Stomach (tissue), 4 donors: ENCODE measurements around the gene SCAMP4.

ENCODE experiments used
- POLR2A ChIP-seq, 4 donors: fragments of 450-650 bp; IDR thresholded peaks; one replicate each; pipeline ENCODE4 v1.6.1; 2016; ENCODE audit warnings: antibody characterized with exemption in 4 of 4, control low read depth in 2 of 4, mild to moderate bottlenecking in 1 of 4, moderate library complexity in 1 of 4
- POLR2AphosphoS5 ChIP-seq, 3 donors: sonication (generic); formaldehyde crosslinking; IDR thresholded peaks; one replicate each; pipeline ENCODE4 v1.6.1; 2016; ENCODE audit warnings: antibody characterized with exemption in 3 of 3
- TF ChIP-seq, protein P1 (sequence below), 7 experiments: fragments of 450-650 bp in 4 of 7; fragments of 200-600 bp in 3 of 7; sonication (generic) in 3 of 7; IDR thresholded peaks; one replicate each; pipeline ENCODE4 v1.5.1; 2016 to 2019; ENCODE audit warnings: antibody characterized with exemption in 7 of 7, control low read depth in 2 of 7, mild to moderate bottlenecking in 1 of 7

GRCh38 chr19:1884291-1884718, 20.9 kb upstream of the SCAMP4 start:
- TF ChIP-seq, protein P1, sequence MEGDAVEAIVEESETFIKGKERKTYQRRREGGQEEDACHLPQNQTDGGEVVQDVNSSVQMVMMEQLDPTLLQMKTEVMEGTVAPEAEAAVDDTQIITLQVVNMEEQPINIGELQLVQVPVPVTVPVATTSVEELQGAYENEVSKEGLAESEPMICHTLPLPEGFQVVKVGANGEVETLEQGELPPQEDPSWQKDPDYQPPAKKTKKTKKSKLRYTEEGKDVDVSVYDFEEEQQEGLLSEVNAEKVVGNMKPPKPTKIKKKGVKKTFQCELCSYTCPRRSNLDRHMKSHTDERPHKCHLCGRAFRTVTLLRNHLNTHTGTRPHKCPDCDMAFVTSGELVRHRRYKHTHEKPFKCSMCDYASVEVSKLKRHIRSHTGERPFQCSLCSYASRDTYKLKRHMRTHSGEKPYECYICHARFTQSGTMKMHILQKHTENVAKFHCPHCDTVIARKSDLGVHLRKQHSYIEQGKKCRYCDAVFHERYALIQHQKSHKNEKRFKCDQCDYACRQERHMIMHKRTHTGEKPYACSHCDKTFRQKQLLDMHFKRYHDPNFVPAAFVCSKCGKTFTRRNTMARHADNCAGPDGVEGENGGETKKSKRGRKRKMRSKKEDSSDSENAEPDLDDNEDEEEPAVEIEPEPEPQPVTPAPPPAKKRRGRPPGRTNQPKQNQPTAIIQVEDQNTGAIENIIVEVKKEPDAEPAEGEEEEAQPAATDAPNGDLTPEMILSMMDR (IDR thresholded peaks at IDR 0.05): no peak
- TF ChIP-seq POLR2AphosphoS5 (IDR thresholded peaks at IDR 0.05) (no peak), POLR2A (IDR thresholded peaks at IDR 0.05) (no peak)
